ENCODE measurements around the gene CYB5R2.
A peak's percentile ranks its signal among the peaks of the same experiment; 100 is the strongest.

Gene CYB5R2

DNA sequence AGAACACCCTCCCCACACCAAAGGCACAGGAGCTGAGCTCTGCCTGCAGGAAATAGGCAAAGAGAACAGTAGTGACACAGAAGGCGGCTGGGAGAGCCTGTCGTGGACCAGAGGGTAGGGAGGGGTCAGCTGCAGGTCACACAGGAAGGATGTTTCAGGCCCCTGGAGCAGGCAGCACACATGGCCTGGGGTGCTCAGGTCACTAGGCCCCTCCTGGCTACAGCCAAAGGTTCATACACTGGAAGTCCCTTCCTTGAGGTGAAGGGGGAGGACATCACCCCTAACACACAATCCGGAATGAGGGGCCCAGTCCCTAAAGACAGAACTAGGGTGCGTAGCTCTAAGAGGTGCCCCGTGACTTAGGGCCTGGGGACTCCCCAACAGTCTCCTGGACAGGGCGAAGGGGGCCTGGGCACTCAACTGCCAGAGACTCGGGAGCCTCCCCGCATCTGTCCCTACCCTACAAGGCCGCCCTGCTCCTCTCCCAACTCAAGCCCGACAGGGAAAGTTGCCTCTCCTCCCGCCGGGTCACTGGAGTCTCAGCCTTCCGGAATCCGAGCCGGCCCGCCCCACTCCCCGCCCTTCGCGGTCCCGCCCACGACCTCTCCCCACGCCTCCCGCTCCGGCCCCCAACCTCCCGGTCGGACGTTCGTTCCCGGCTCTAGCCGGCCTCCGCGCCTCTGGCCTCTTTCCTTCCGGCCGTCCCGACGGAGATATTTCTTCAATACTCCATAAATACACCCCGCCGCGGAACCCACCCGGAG is at the start of gene CYB5R2:
Gene CYB5R2, minus strand, starts transcription at position 541 of the 764 bp plus-strand sequence. CDS start 675 bp downstream, outside the sequence.
- DNase-seq, result no peak

- no peak for DNase-seq
These were observed 41.5 kb upstream of the CYB5R2 start for GRCh38 chr11:7714786-7715185.

DNA sequence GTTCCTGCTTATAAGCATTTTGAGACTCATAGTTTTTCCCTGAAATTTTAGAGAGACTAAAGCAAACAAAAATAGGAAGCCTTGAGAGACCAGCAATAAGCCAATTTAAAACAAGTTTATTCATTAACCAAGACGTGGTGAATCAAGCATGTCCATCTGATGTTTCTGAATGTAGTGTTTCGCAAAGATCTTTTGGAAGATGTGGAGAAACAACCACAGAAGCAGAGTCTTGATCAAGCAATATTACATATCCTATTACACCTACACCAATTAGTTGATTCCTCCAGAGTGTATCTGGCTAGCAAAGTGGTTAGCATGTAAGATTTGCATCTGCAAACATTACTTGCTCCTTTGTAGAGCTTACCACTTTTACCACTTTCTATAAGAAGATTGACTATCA is 33.1 kb upstream of the CYB5R2 start, which contains the start of gene OVCH2:
Gene OVCH2, minus strand, starts transcription at position 101 of the 400 bp plus-strand sequence. Its CDS starts 83 bp downstream, at position 18.
- DNase-seq, result no peak

DNA sequence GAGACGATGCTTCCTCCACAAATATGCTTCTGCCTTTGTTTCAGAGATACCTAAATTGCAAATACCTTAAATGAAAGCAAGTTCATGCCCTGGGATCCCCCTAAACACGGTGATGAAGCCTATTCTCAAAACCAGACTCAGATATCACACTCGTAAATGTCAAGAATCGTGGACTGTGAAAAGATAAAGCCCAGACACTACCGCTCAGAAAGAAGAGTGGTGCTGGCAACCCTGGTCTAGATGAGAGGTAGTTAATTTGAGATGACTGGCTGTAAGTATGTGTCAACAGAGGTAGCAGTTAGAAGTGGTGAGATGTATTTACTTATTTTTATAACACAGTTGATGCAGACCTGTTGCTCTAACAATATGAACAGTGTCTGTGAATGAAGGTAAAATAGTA is 30.4 kb upstream of the CYB5R2 start:
- no peak for DNase-seq

GRCh38 chr11:7696424-7696823 is 23.1 kb upstream of the CYB5R2 start:
- no peak for DNase-seq

DNA sequence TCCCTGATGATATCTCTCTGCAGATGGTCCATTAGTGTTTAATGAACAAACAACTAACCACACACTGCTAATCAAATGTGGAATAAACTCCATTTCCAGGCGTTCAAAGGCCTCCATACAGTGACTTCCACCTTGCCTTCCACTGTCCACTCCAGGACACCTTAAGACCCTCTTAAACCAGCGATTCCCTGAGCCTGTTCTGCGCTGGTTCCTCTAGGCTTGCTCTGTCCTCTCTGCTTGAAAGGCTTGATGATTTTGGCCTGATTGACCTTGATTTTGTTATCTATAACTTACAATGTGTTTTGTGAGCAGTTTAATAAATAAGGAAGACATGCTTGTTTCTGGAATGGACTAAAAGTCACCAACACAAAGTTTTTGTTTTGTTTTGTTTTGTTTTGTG is 20.9 kb upstream of the CYB5R2 start:
- DNase-seq, result no peak

DNA sequence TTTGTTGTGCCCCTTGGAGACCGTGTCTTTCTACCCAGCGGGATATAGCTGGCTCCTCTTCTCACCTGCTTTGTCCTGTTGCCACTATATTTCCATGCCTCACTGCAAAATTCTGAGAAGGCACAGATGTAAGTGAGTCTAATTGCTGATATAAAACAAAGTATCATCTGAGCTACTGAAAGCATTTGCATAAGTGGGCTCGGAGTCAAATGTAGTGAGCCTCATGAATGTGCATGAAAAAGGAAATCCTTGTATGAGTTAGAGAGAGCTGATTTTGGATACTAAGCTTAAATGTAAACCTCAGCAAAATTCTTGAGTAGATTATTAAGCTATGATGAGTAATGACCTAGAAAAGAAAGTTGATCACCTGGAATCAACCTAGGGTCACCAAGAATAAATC is 19.1 kb upstream of the CYB5R2 start:
- DNase-seq, result no peak

GRCh38 chr11:7691759-7692350 is 18.6 kb upstream of the CYB5R2 start:
- no peak for DNase-seq

GRCh38 chr11:7690648-7691047 is 17.3 kb upstream of the CYB5R2 start:
- no peak for DNase-seq

DNA sequence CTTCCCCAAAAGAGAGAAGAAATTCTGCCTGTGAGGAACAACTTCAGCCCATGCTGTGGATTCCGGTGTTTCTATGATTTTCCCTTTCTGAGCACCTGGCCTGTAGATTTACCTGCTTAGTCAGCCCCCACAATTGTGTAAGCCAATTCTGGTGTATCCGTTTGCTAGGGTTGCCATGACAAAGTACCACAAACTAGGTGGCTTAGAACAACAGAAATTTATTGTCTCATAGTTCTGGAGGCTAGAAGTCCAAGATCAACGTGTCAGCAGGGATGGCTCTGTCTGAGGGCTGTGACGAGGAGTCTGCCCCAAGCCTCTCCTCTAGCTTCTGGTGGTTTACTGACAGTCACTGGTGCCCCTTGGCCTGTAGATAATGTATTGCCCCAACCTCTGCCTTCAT is 15.9 kb upstream of the CYB5R2 start:
- DNase-seq, result no peak

DNA sequence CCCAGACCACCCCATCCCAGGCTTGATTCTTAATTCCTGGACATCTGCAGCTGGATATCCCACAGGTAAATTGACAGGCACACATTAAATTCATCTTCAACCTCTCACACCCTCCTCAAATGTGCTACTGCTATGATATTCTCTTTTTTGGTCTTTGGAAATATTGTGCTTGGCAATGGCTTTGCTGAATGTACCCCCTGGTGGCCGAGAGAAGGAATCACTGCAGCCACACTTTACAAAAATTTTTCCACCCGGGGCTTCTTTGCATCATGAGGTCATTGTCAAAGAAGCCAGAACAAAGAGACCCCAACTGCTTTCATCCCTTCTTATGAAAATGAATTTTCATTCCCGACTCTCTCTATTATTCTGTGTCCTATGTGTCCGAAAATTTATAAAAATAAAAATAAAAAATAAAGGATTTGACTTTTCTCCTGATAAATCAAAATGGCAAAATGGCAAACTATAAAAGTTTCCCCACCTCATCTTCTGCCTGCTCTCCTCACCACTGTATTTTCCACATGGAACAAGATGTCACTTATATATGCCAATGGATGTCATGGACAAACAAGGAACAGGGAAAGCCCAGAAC is 15.0 kb upstream of the CYB5R2 start:
- no peak for DNase-seq

DNA sequence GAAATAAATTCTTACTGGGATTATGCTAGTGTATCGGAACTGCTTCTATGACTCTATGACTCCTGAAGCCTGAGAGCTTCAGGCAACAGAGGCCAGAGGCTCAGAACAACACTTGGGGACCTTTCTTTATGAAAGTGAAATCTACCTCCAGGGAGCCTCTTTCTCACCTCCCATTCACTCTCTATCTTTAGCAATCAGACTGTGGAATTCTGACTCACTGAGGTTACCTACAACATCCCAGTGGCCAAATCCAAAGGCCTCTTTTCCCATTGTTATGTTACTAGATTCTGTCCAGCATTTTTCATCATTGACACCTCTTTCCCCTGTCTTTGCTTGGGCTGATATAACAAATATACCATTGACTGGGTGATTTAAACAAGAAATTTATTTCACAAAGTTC is 14.1 kb upstream of the CYB5R2 start:
- DNase-seq, result no peak

- no peak for DNase-seq
These were observed 13.5 kb upstream of the CYB5R2 start for GRCh38 chr11:7686761-7687160.

DNA sequence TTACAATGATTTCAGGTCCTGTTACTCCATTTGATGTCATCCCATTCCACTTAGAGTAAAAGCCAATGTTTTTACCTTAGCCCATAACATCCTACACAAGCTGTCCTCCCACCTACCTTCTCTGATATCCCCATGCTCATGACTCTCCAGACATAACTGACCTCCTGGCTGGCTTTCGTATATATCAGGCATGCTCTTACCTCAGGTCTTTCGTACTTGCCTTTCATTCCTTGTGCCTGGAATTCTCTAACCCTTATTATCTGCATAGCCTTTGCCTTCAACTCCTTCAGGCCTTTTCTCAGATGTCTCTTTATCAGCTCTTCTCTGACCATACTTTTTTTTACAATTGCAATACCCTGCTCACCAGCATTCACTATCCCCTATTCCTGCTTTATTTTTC is 10.3 kb upstream of the CYB5R2 start:
- DNase-seq, result no peak

DNA sequence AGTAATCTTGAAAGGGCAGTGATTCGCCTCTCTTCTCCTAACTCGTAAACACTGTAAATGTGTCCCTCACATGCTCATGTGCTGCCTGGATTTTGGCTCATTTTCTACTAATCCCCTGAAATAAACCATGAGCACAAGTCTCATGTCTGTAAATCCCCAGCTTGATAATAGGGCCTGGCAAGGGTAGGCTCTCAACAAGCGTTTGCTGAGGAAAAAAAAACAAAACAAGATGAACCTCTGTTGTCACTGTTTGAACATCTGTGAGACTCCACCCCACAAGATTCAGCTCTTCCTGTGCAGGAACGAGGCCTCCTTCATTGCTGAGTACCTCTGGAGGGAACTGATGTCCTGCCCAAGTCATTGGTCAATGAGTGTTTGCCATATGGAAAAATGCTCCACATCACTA is 4.5 kb upstream of the CYB5R2 start:
- no peak for DNase-seq

GRCh38 chr11:7677071-7677470 is 3.8 kb upstream of the CYB5R2 start:
- no peak for DNase-seq

DNA sequence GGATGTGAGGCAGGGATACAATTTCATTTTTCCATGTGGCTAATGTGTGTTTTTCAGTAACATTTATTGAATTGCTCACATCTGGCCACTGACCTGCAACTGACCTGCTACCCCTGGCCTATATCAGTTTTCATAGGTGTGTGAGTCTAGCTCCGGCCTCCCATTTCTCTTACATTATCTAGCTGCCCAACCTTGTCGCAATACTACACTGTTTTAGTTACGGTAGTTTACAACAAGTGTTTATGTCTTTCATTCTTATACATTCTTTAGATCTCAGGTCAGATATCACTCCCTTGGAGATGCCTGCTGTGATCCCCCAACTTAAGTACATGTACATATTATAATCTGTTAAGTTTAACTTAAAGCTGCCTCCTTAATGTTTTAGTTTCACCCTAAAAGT is 2.3 kb upstream of the CYB5R2 start:
- DNase-seq, result no peak

GRCh38 chr11:7673724-7674434 is 579 bp upstream of the CYB5R2 start:
- peak; percentile 18 for DNase-seq

DNA sequence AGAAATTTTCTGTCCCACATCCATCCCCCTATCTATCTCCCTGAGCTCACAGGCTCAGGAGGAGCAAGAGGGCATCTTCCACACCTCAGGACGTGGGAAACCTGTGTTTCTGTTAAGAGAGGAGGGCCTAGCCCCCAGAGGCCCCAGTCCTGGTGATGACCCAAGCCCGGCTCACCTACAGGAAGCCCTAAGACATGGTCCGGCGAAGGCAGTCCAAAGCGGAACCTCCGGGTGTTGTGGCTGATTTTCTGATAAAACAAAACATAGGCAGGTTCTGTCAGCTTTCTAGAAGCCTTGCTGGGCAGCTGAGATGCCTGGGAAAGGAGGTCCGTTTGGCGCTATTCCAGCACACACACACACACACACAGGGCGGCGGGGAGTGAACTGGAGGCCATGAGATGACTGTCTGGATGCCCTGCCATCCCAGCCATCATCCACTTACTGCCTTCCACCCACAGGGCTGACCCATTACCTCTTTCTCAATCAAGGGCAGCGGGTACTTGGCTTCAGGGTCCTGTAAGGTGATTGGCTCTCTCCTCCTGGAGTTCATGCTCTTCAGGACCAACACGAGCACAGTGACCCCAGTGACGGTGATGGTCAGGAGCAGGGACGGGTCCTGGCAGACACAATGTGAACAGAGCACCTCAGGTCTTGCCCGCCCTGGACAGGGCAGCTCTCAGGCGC is 882 bp downstream of the CYB5R2 start:
- DNase-seq, result no peak

- DNase-seq, result no peak
These were observed 1.7 kb downstream of the CYB5R2 start for GRCh38 chr11:7671347-7672215.

DNA sequence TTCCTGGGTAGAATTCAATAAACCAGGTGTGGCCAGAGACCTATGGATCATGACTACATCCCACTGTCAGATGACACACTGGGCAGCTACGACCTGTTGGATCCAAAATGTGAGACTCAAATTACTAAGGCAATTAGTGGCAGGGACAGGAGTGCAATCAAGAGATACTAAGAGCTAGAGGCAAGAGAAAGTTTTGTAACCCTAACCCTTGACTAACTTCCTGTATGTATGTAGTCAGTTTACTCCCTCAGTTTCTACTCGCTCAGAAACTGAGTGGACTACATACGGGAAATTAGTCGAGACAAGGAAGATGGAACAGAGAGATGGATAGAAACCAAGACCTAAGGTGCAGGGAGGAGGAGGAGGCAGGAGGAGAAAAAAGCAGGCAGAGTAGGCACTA is 2.7 kb downstream of the CYB5R2 start:
- no peak for DNase-seq

GRCh38 chr11:7668911-7669310 is 4.4 kb downstream of the CYB5R2 start:
- DNase-seq, result no peak

Measured in stimulated activated CD4-positive, alpha-beta T cell treated with anti-CD3 and anti-CD28 coated beads, Interleukin-12 subunit alpha, Interleukin-12 subunit beta, amount 100 ng/mL, for 4 hours (primary cell).